Choroid plexus epithelial cell (primary cell): ENCODE data around the gene OR5A2.

Source experiments
- DNase-seq: peaks from one replicate; pipeline ENCODE4 v3.0.0-alpha.2; 2010; ENCODE audit warnings: low read depth
- H3K4me3 ChIP-seq: 2 replicates; pipeline ENCODE4 v1.5.1; 2011; ENCODE audit warnings: low read depth, mild to moderate bottlenecking, control low read depth, low read length, moderate library complexity
- CTCF ChIP-seq: conservative IDR thresholded peaks from 2 replicates; pipeline ENCODE4 v1.5.1; 2011; ENCODE audit warnings: low read depth, mild to moderate bottlenecking, control low read depth, inconsistent platforms, low read length, moderate library complexity

Gene OR5A2

GRCh38 chr11:59423835-59424234, 2.4 kb downstream of the OR5A2 start:
- no peak for DNase-seq
- no peak for TF ChIP-seq CTCF

GRCh38 chr11:59418156-59418555, 8.1 kb downstream of the OR5A2 start:
- DNase-seq: no peak
- H3K4me3 ChIP-seq: no peak overlapping the region
- TF ChIP-seq CTCF: no peak

More at GRCh38 chr11:59423835-59424234, 2.4 kb downstream of the OR5A2 start:
- H3K4me3 ChIP-seq: no peak overlapping the region

GRCh38 chr11:59417023-59417422, 9.2 kb downstream of the OR5A2 start:
- DNase-seq: no peak
- H3K4me3 ChIP-seq: no peak overlapping the region
- TF ChIP-seq CTCF: no peak

DNA sequence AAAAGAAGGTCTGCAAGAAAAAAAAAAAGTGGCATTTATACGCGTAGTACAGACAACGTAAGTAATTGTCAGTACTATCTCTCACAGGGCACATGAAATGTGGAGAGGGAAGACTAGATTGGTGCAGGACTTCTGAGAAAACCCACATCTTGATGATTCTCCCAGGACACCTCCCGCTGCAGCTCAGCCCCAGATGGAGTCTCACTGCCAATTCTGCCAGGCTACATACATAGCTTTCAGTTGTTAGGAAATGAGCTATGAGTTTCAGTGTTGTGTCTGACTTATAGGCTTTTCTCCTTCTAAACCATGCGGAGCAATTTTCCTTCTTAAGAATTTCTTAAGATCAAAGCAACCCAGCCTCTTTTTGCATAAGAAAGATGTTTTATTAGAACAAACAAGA, 9.6 kb downstream of the OR5A2 start:
- TF ChIP-seq CTCF: no peak
- DNase-seq: no peak
- H3K4me3 ChIP-seq: no peak overlapping the region

DNA sequence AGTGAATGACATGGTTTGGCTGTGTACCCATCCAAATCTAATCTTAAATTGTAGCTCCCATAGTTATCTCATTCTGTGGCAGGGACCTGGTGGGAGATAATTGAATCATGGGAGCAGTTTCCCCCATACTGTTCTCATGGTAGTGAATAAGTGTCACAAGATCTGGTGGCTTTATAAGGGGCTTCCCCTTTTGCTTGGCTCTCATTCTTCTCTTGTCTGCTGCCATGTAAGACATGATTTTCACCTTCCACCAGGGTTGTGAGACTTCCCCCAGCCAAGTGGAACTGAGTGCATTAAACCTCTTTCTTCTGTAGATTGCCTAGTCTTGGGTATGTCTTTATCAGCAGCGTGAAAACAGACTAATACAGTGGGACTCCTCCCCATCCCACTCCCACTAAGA, 11.1 kb downstream of the OR5A2 start:
- no peak overlapping the region for H3K4me3 ChIP-seq
- no peak for TF ChIP-seq CTCF
- no peak for DNase-seq

- no peak for TF ChIP-seq CTCF
- no peak overlapping the region for H3K4me3 ChIP-seq
- no peak for DNase-seq
Observed at GRCh38 chr11:59413646-59414045, 12.6 kb downstream of the OR5A2 start.

- DNase-seq: no peak
- no peak overlapping the region for H3K4me3 ChIP-seq
- TF ChIP-seq CTCF: no peak
Observed at GRCh38 chr11:59403546-59403945, 22.7 kb downstream of the OR5A2 start.
